ENCODE results near the gene CNTN1.

CNTN1 gene

GRCh38 chr12:40996091-40996490 is 303.9 kb downstream of the CNTN1 start:
- Histone ChIP-seq H3K9me3 (ENCODE audit: control insufficient read depth, insufficient read depth, low read length) (no peaks in the 10 kb centered on the region), H3K9ac (ENCODE audit: low read depth, low read length) (no peak overlapping the region), H3K4me1 (ENCODE audit: insufficient read depth, low read length) (no peaks in the 10 kb centered on the region), H3K36me3 (ENCODE audit: insufficient read depth, low read length) (no peaks in the 10 kb centered on the region)

- no peaks in the 10 kb centered on the region for H3K36me3 ChIP-seq (ENCODE audit: insufficient read depth, low read length)
- H3K9ac ChIP-seq (ENCODE audit: low read depth, low read length), result no peak overlapping the region
- no peaks in the 10 kb centered on the region for H3K9me3 ChIP-seq (ENCODE audit: control insufficient read depth, insufficient read depth, low read length)
- no peaks in the 10 kb centered on the region for H3K4me1 ChIP-seq (ENCODE audit: insufficient read depth, low read length)
Measured at GRCh38 chr12:40999210-40999609, 307.0 kb downstream of the CNTN1 start.

GRCh38 chr12:41008472-41008871 is 316.2 kb downstream of the CNTN1 start:
- Histone ChIP-seq H3K9me3 (ENCODE audit: control insufficient read depth, insufficient read depth, low read length) (peaks cover 41% of the 10 kb centered on the region), H3K36me3 (ENCODE audit: insufficient read depth, low read length) (no peaks in the 10 kb centered on the region; the same call in 1 of the 2 replicates), H3K9ac (ENCODE audit: low read depth, low read length) (no peak overlapping the region), H3K4me1 (ENCODE audit: insufficient read depth, low read length) (no peaks in the 10 kb centered on the region)

GRCh38 chr12:41011939-41012338 is 319.7 kb downstream of the CNTN1 start:
- Histone ChIP-seq H3K9me3 (ENCODE audit: control insufficient read depth, insufficient read depth, low read length) (peaks cover 36% of the 10 kb centered on the region), H3K36me3 (ENCODE audit: insufficient read depth, low read length) (no peaks in the 10 kb centered on the region; the same call in 1 of the 2 replicates), H3K4me1 (ENCODE audit: insufficient read depth, low read length) (no peaks in the 10 kb centered on the region), H3K9ac (ENCODE audit: low read depth, low read length) (no peak overlapping the region)

- Histone ChIP-seq H3K36me3 (ENCODE audit: insufficient read depth, low read length) (no peaks in the 10 kb centered on the region), H3K9ac (ENCODE audit: low read depth, low read length) (no peak overlapping the region), H3K4me1 (ENCODE audit: insufficient read depth, low read length) (no peaks in the 10 kb centered on the region), H3K9me3 (ENCODE audit: control insufficient read depth, insufficient read depth, low read length) (peaks cover 22% of the 10 kb centered on the region)
Measured at GRCh38 chr12:41013881-41014642, 321.8 kb downstream of the CNTN1 start.

GRCh38 chr12:41014643-41015020 is 322.4 kb downstream of the CNTN1 start:
- Histone ChIP-seq H3K4me1 (ENCODE audit: insufficient read depth, low read length) (no peaks in the 10 kb centered on the region), H3K36me3 (ENCODE audit: insufficient read depth, low read length) (no peaks in the 10 kb centered on the region), H3K9me3 (ENCODE audit: control insufficient read depth, insufficient read depth, low read length) (peaks cover 19% of the 10 kb centered on the region), H3K9ac (ENCODE audit: low read depth, low read length) (no peak overlapping the region)

- H3K36me3 ChIP-seq (ENCODE audit: insufficient read depth, low read length), result no peaks in the 10 kb centered on the region
- no peaks in the 10 kb centered on the region for H3K4me1 ChIP-seq (ENCODE audit: insufficient read depth, low read length)
- no peak overlapping the region for H3K9ac ChIP-seq (ENCODE audit: low read depth, low read length)
- H3K9me3 ChIP-seq (ENCODE audit: control insufficient read depth, insufficient read depth, low read length), result no peaks in the 10 kb centered on the region; the same call in 1 of the 2 replicates
Measured at GRCh38 chr12:41018010-41018409, 325.8 kb downstream of the CNTN1 start.

DNA sequence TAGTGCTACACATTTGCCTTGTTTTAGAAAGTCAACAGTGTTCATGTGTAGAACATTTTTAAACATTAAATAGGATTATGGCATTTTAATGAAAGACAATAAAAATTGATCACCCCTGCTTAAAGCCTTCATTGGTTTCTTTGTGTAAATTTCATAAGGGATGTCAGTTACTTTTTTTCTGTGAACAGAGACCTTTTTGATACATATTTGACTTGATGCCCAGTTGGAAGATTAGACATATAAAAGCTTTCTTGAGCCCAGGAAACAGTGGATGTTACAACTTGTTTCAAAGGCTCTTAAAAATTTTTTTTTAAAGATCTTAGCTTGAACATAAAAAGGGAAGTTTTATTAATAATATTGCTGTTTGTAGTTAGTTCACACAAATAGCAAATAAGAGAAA is 327.2 kb downstream of the CNTN1 start:
- no peaks in the 10 kb centered on the region for H3K9me3 ChIP-seq (ENCODE audit: control insufficient read depth, insufficient read depth, low read length)
- H3K4me1 ChIP-seq (ENCODE audit: insufficient read depth, low read length), result no peaks in the 10 kb centered on the region
- no peaks in the 10 kb centered on the region for H3K36me3 ChIP-seq (ENCODE audit: insufficient read depth, low read length)
- no peak overlapping the region for H3K9ac ChIP-seq (ENCODE audit: low read depth, low read length)

DNA sequence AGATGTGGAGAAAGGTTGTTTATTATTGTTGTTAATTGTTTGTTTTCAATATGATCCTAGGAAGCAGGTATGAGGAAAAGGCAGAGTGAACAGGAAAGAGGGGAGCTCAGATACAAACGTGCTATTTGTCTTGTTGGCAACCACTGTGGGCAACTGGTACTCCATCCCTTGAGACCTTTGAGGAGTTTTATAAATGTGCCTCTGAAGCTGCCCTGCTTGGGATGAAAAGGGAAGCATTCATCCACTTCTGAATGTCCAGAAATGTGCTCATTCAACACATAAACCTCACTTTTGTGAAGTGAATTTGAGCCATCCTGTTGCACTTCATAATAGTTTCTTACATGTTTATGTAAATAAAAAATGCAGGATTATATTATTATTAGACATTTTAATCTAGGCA is 331.6 kb downstream of the CNTN1 start:
- Histone ChIP-seq H3K9me3 (ENCODE audit: control insufficient read depth, insufficient read depth, low read length) (no peaks in the 10 kb centered on the region), H3K9ac (ENCODE audit: low read depth, low read length) (no peak overlapping the region), H3K4me1 (ENCODE audit: insufficient read depth, low read length) (no peaks in the 10 kb centered on the region), H3K36me3 (ENCODE audit: insufficient read depth, low read length) (no peaks in the 10 kb centered on the region)

DNA sequence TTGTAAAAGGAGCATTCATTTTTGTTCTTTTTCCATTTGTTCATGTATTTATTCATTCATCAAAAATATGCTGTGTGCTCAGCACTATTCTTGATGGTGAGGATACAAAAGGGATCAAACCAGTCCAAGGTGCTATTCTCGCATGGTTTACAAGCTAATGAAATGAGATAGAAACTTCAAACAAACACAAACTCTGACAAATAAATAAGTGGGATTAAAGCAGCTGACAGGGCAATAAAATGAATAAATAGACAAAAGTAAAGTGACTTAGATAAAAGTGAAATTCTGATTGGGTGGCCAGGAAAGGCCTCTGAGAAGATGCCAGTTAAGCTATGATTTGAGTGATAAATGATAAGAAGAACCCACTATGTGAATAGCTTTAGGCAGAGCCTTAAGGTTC is 333.9 kb downstream of the CNTN1 start:
- Histone ChIP-seq H3K4me1 (ENCODE audit: insufficient read depth, low read length) (no peaks in the 10 kb centered on the region), H3K9me3 (ENCODE audit: control insufficient read depth, insufficient read depth, low read length) (no peaks in the 10 kb centered on the region), H3K9ac (ENCODE audit: low read depth, low read length) (no peak overlapping the region), H3K36me3 (ENCODE audit: insufficient read depth, low read length) (no peaks in the 10 kb centered on the region)

DNA sequence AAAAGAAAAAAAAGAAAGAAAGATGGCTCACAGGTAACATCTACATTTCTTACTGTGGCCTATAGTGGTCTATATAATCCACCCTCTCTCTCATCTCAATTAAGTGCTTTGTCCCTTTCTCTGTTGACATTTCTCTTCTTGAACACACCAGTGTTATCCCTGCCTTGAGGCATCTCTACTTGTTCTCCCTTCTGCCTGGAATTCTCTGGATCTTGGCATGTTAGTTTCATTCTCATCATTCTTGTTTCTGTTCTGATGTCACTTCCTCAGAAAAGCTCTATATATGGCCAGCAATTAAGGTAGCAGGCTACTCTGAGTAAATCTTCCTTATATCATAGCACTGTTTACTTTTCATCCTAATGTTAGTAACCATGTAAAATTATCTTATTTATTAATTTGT is 340.1 kb downstream of the CNTN1 start:
- H3K4me1 ChIP-seq (ENCODE audit: insufficient read depth, low read length), result no peaks in the 10 kb centered on the region
- no peaks in the 10 kb centered on the region for H3K9me3 ChIP-seq (ENCODE audit: control insufficient read depth, insufficient read depth, low read length)
- H3K36me3 ChIP-seq (ENCODE audit: insufficient read depth, low read length), result no peaks in the 10 kb centered on the region
- H3K9ac ChIP-seq (ENCODE audit: low read depth, low read length), result no peak overlapping the region

- Histone ChIP-seq H3K9me3 (ENCODE audit: control insufficient read depth, insufficient read depth, low read length) (no peaks in the 10 kb centered on the region), H3K9ac (ENCODE audit: low read depth, low read length) (no peak overlapping the region), H3K4me1 (ENCODE audit: insufficient read depth, low read length) (no peaks in the 10 kb centered on the region), H3K36me3 (ENCODE audit: insufficient read depth, low read length) (no peaks in the 10 kb centered on the region)
Measured at GRCh38 chr12:41034686-41035085, 342.4 kb downstream of the CNTN1 start.

- Histone ChIP-seq H3K9me3 (ENCODE audit: control insufficient read depth, insufficient read depth, low read length) (no peaks in the 10 kb centered on the region), H3K36me3 (ENCODE audit: insufficient read depth, low read length) (no peaks in the 10 kb centered on the region), H3K9ac (ENCODE audit: low read depth, low read length) (no peak overlapping the region), H3K4me1 (ENCODE audit: insufficient read depth, low read length) (no peaks in the 10 kb centered on the region)
Measured at GRCh38 chr12:41039461-41039860, 347.2 kb downstream of the CNTN1 start.

GRCh38 chr12:41045509-41045908 is 353.3 kb downstream of the CNTN1 start:
- Histone ChIP-seq H3K4me1 (ENCODE audit: insufficient read depth, low read length) (no peaks in the 10 kb centered on the region), H3K36me3 (ENCODE audit: insufficient read depth, low read length) (no peaks in the 10 kb centered on the region), H3K9ac (ENCODE audit: low read depth, low read length) (no peak overlapping the region), H3K9me3 (ENCODE audit: control insufficient read depth, insufficient read depth, low read length) (no peaks in the 10 kb centered on the region)

- Histone ChIP-seq H3K36me3 (ENCODE audit: insufficient read depth, low read length) (no peaks in the 10 kb centered on the region), H3K9me3 (ENCODE audit: control insufficient read depth, insufficient read depth, low read length) (no peaks in the 10 kb centered on the region), H3K9ac (ENCODE audit: low read depth, low read length) (no peak overlapping the region), H3K4me1 (ENCODE audit: insufficient read depth, low read length) (no peaks in the 10 kb centered on the region)
Measured at GRCh38 chr12:41049033-41049432, 356.8 kb downstream of the CNTN1 start.
